OCI-LY7 (cell line): ENCODE results near the gene RTN4. TPM values are rescaled to one million over a fixed set of nuclear protein-coding genes. Genes with fewer than 3 reads are reported as not detected.

Source experiments
- BruUV-seq: library from RNA; stranded (reverse); fragments of 400-500 nt; replicated peaks from 2 replicates; lab custom pipeline; 2021; lab: Mats Ljungman, UMichigan
- CTCF ChIA-PET: fragments of 300-600 bp; sonication (Branson Sonifier 250); formaldehyde crosslinking; loops from one replicate; lab custom pipeline; 2022; ENCODE audit warnings: antibody characterized with exemption; ENCODE audit not compliant: unreplicated experiment; lab: Charles Lee
- POLR2A ChIA-PET: fragments of 300-600 bp; sonication (Branson Sonifier 250); formaldehyde crosslinking; loops from one replicate; lab custom pipeline; 2022; ENCODE audit warnings: antibody characterized with exemption; lab: Charles Lee
- DNase-seq: peaks from one replicate; pipeline ENCODE4 v3.0.0-alpha.2; 2015; ENCODE audit warnings: low spot score
- H2AFZ ChIP-seq: fragments of 200-600 bp; sonication (generic), shearing (Covaris generic); 2 replicates; pipeline ENCODE4 v1.6.1; 2014; ENCODE audit warnings: mild to moderate bottlenecking, antibody characterized with exemption, low read length, moderate library complexity
- H3K27ac ChIP-seq: fragments of 200-600 bp; sonication (generic); 2 replicates; pipeline ENCODE4 v1.5.1; 2014; ENCODE audit warnings: mixed run types, low read depth, mild to moderate bottlenecking, moderate library complexity, low read length, inconsistent platforms; ENCODE audit not compliant: poor library complexity, severe bottlenecking
- H3K36me3 ChIP-seq: fragments of 200-600 bp; sonication (generic); 2 replicates; pipeline ENCODE4 v1.6.1; 2014; ENCODE audit warnings: mild to moderate bottlenecking, antibody characterized with exemption, low read length, moderate library complexity, mixed read lengths; ENCODE audit not compliant: insufficient read depth
- H3K4me1 ChIP-seq: fragments of 200-600 bp; sonication (generic); 2 replicates; pipeline ENCODE4 v1.5.1; 2014; ENCODE audit warnings: mild to moderate bottlenecking, low read length; ENCODE audit not compliant: insufficient read depth, poor library complexity, severe bottlenecking
- H3K4me2 ChIP-seq: fragments of 200-600 bp; sonication (generic); 2 replicates; pipeline ENCODE4 v1.6.1; 2014; ENCODE audit warnings: mild to moderate bottlenecking, low read length
- H3K4me3 ChIP-seq: fragments of 200-600 bp; sonication (generic); 2 replicates; pipeline ENCODE4 v1.5.1; 2014; ENCODE audit warnings: mild to moderate bottlenecking, low read depth, low read length; ENCODE audit not compliant: poor library complexity, severe bottlenecking
- H3K79me2 ChIP-seq: fragments of 200-600 bp; sonication (generic); 2 replicates; pipeline ENCODE4 v1.6.1; 2016; ENCODE audit warnings: low read depth, mild to moderate bottlenecking, low read length, moderate library complexity, mixed read lengths; ENCODE audit not compliant: insufficient read depth
- H3K9me2 ChIP-seq: fragments of 200-600 bp; sonication (generic); 2 replicates; pipeline ENCODE4 v1.6.1; 2016; ENCODE audit warnings: mild to moderate bottlenecking, low read length, mixed read lengths; ENCODE audit not compliant: insufficient read depth
- H3K9me3 ChIP-seq: fragments of 200-600 bp; sonication (generic); 2 replicates; pipeline ENCODE4 v1.6.1; 2014; ENCODE audit warnings: mild to moderate bottlenecking, mixed run types, low read length, mixed read lengths
- H4K20me1 ChIP-seq: fragments of 200-600 bp; sonication (generic); 2 replicates; pipeline ENCODE4 v1.6.1; 2014; ENCODE audit warnings: mild to moderate bottlenecking, antibody characterized with exemption, low read length, moderate library complexity, mixed read lengths; ENCODE audit not compliant: insufficient read depth
- CTCF ChIP-seq: fragments of 200-600 bp; sonication (generic); conservative IDR thresholded peaks from 2 replicates; pipeline ENCODE4 v1.5.1; 2014; ENCODE audit warnings: mild to moderate bottlenecking, antibody characterized with exemption, low read length, moderate library complexity, mixed read lengths
- EZH2phosphoT487 ChIP-seq: fragments of 200-600 bp; sonication (generic); IDR thresholded peaks from 2 replicates; pipeline ENCODE4 v1.6.1; 2018; ENCODE audit warnings: low read depth, borderline replicate concordance, mild to moderate bottlenecking, mixed run types, antibody characterized with exemption, low read length, moderate library complexity, mixed read lengths
- intact Hi-C: fragments of 100-400 bp; cut with micrococcal nuclease; formaldehyde crosslinking; loops from one replicate; pipeline ENCODE4 v1.10.0; 2022; ENCODE audit not compliant: unreplicated experiment
- total RNA-seq, 2 experiments: library from RNA; depleted of rRNA in 1 of 2; stranded (reverse); fragments of >200 nt in 1 of 2; shearing (Covaris generic) in 1 of 2; gene quantifications; 2 replicates each; pipeline ENCODE4 v1.2.3, GENCODE V29; 2014 to 2022

The RTN4 gene
- total RNA-seq, 2 experiments from 2014 or later = 36.5 to 75.2 TPM

GRCh38 chr2:54956111-54956627 lies 94.1 kb downstream of the RTN4 start:
- Histone ChIP-seq H2AFZ (no peak overlapping the region), H3K79me2 (no peaks in the 10 kb centered on the region), H3K4me1 (no peaks in the 10 kb centered on the region), H4K20me1 (no peaks in the 10 kb centered on the region), H3K27ac (no peak overlapping the region), H3K4me2 (no peak overlapping the region), H3K4me3 (no peak overlapping the region), H3K9me2 (no peaks in the 10 kb centered on the region), H3K9me3 (no peaks in the 10 kb centered on the region), H3K36me3 (peaks cover 97% of the 10 kb centered on the region)
- TF ChIP-seq EZH2phosphoT487 (no peak), CTCF (no peak)
- DNase-seq = no peak
- intact Hi-C loops = no loop called here
- POLR2A ChIA-PET = interaction anchor here (0.6 to 1.8 kb wide), 7 partner anchors 10 to 94 kb away, joined by 3 to 5 read pairs (median 3); partner anchors contain the start of gene RTN4
- CTCF ChIA-PET = interaction anchor here (0.5 kb wide), 1 partner anchor 56 kb away, joined by 3 read pairs; no protein-coding TSS in a partner anchor
- BruUV-seq = no TSS peak

GRCh38 chr2:54955358-54956110 lies 94.7 kb downstream of the RTN4 start:
- no peaks in the 10 kb centered on the region for H3K4me1 ChIP-seq
- H2AFZ ChIP-seq = no peak overlapping the region
- no peak overlapping the region for H3K27ac ChIP-seq
- TF ChIP-seq CTCF (no peak), EZH2phosphoT487 (no peak)
- no peak overlapping the region for H3K4me3 ChIP-seq
- H3K9me2 ChIP-seq = no peaks in the 10 kb centered on the region
- H3K79me2 ChIP-seq = no peaks in the 10 kb centered on the region
- no peaks in the 10 kb centered on the region for H3K9me3 ChIP-seq
- H4K20me1 ChIP-seq = no peaks in the 10 kb centered on the region
- intact Hi-C loops = no loop called here
- CTCF ChIA-PET = no interaction called here
- H3K36me3 ChIP-seq = peaks cover 99% of the 10 kb centered on the region
- no TSS peak for BruUV-seq
- no peak for DNase-seq
- POLR2A ChIA-PET = interaction anchor here (0.9 to 1.8 kb wide), 3 partner anchors 10 to 16 kb away, joined by 3 to 5 read pairs (median 4); no protein-coding TSS in a partner anchor
- H3K4me2 ChIP-seq = no peak overlapping the region
